Fibroblast of lung (primary cell): ENCODE measurements around the gene MAP7D2. TPM values are rescaled to one million over a fixed set of nuclear protein-coding genes. Genes with fewer than 3 reads are reported as not detected.
"Not testable (repeated sequence)": the region's sequence is repeated elsewhere in the genome, so short reads cannot be mapped to it uniquely, and the experiment has no call there.

Experiments
- DNase-seq, 2 donors: peaks; one replicate each; pipeline versions ENCODE4 v3.0.0 to v3.0.0-alpha.2; 2010; ENCODE audit warnings: low read depth in 2 of 2
- H2AFZ ChIP-seq: 2 replicates; pipeline ENCODE4 v1.5.1; 2012; ENCODE audit warnings: low read length, control low read depth, inconsistent platforms
- H3K27ac ChIP-seq: 2 replicates; pipeline ENCODE4 v1.5.1; 2011; ENCODE audit warnings: low read length, control low read depth; ENCODE audit not compliant: insufficient read depth
- H3K27me3 ChIP-seq: 2 replicates; pipeline ENCODE4 v1.5.1; 2011; ENCODE audit warnings: mild to moderate bottlenecking, low read length; ENCODE audit not compliant: control insufficient read depth, insufficient read depth
- H3K36me3 ChIP-seq: 2 replicates; pipeline ENCODE4 v1.5.1; 2011; ENCODE audit warnings: low read length; ENCODE audit not compliant: control insufficient read depth, insufficient read depth
- H3K4me1 ChIP-seq: 2 replicates; pipeline ENCODE4 v1.5.1; 2011; ENCODE audit warnings: low read length; ENCODE audit not compliant: control insufficient read depth, insufficient read depth; ENCODE audit errors: extremely low read depth
- H3K4me2 ChIP-seq: 2 replicates; pipeline ENCODE4 v1.5.1; 2011; ENCODE audit warnings: low read length, control low read depth; ENCODE audit not compliant: insufficient read depth; ENCODE audit errors: extremely low read depth
- H3K4me3 ChIP-seq, 4 experiments: fragments of 200-600 bp in 1 of 4; sonication (generic) in 1 of 4; replicated peaks in 1 of 4; 2 replicates each; pipeline ENCODE4 v1.5.1; 2011 to 2016; ENCODE audit warnings: low read length in 4 of 4, low read depth in 3 of 4, mild to moderate bottlenecking in 3 of 4, control low read depth in 2 of 4, inconsistent platforms in 1 of 4, mixed read lengths in 1 of 4; ENCODE audit not compliant: insufficient read depth in 1 of 4; ENCODE audit errors: control extremely low read depth in 1 of 4
- H3K79me2 ChIP-seq: 2 replicates; pipeline ENCODE4 v1.5.1; 2012; ENCODE audit warnings: mild to moderate bottlenecking, low read length, inconsistent platforms; ENCODE audit not compliant: control insufficient read depth, insufficient read depth
- H3K9ac ChIP-seq: 2 replicates; pipeline ENCODE4 v1.5.1; 2011; ENCODE audit warnings: mild to moderate bottlenecking, low read length, control low read depth; ENCODE audit not compliant: insufficient read depth
- H3K9me3 ChIP-seq: 2 replicates; pipeline ENCODE4 v1.5.1; 2012; ENCODE audit warnings: low read depth, low read length; ENCODE audit not compliant: control insufficient read depth, insufficient read depth
- H4K20me1 ChIP-seq: 2 replicates; pipeline ENCODE4 v1.5.1; 2011; ENCODE audit warnings: low read length; ENCODE audit not compliant: control insufficient read depth, insufficient read depth; ENCODE audit errors: extremely low read depth
- EZH2 ChIP-seq: IDR thresholded peaks from 2 replicates; pipeline ENCODE4 v1.5.1; 2012; ENCODE audit warnings: low read length, control low read depth, mild to moderate bottlenecking; ENCODE audit errors: missing control alignments
- polyA minus RNA-seq: library from RNA; depleted of rRNA, polyadenylated mRNA; stranded (reverse); fragments of >200 nt; gene quantifications from 2 replicates; pipeline ENCODE4 v1.2.3, GENCODE V29; 2011; ENCODE audit warnings: low replicate concordance
- polyA plus RNA-seq, 2 donors: library from polyadenylated mRNA; depleted of rRNA in 1 of 2; stranded (reverse) in 1 of 2; unstranded in 1 of 2; fragments of >200 nt; gene quantifications; 2 replicates each; pipeline ENCODE4 v1.2.1, GENCODE V29; 2011 to 2012; ENCODE audit warnings: missing spikeins in 1 of 2
- total RNA-seq: library from RNA; depleted of rRNA; stranded (reverse); fragments of >200 nt; gene quantifications from 2 replicates; pipeline ENCODE4 v1.2.1, GENCODE V29; 2014
- TF ChIP-seq, protein P1 (sequence below), 2 donors: IDR thresholded peaks in 1 of 2; conservative IDR thresholded peaks in 1 of 2; 1 replicate in 1 of 2; 2 replicates in 1 of 2; pipeline ENCODE4 v1.5.1; 2011 to 2012; ENCODE audit warnings: low read length in 2 of 2, control low read depth in 1 of 2, inconsistent platforms in 1 of 2, low read depth in 1 of 2, mild to moderate bottlenecking in 1 of 2

MAP7D2 gene
- total RNA-seq = under 0.01 TPM in 2 replicates
- polyA plus RNA-seq = 0.20 and 0.26 TPM in 2 replicates
- polyA plus RNA-seq (2012) = 0.16 and 0.70 TPM in 2 replicates
- polyA minus RNA-seq = not detected in 2 replicates

DNA sequence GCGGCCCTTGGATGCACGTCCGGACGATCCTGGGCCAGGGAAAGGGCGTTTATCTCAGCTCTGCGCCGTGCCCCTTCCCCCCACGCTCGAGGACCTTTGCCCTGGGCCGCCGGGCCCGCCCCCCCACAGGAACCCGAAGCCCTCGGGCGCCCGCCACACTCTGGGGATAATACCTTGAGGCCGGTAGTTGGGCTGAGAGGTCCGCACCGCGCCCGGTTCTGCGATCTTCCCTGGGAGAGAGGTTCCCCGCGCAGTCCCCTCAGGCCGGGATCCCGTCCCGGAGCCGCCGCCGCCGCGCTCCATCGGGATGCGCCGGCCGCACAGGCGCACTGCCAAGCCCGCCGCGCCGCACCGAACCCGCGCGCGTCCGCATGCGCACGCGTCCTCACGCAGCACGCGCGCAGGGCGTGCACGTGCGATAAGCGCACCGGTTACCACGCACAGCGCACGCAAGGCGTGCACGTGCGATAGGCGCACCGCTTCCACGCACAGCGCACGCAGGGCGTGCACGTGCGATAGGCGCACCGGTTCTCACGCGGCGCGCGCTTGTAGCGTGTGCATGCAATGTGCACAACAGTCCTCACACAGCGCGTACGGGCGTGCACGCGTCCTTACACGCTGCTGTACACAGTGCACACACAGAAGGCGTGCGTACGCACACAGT is at the start of gene MAP7D2:
MAP7D2 (minus strand) TSS at position 331 of the 664 bp plus-strand sequence; CDS start at position 303, 28 bp downstream.
- no peak within 1 kb of the TSS for H2AFZ ChIP-seq
- H4K20me1 ChIP-seq = no peaks in the 10 kb centered on the region

DNA sequence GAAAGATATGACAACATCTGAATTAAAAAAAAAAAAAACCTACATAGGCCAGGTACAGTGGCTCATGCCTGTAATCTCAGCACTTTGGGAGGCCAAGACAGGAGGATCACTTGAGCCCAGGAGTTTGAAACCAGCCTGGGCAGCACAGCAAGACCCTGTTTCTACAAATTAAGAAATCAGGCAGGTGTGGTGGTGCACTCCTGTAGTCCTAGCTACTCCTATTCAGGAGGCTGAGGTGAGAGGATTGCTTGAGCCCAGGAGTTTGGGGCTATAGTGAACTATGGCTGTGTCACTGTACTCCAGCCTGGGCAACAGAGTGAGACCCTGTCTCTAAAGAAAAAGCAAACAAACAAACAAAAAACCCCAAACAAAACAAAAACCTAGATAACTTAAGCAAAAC is 45.8 kb upstream of the MAP7D2 start:
- not testable (repeated sequence) for H3K9me3 ChIP-seq, H3K27me3 ChIP-seq, H4K20me1 ChIP-seq, H3K4me3 ChIP-seq, H3K36me3 ChIP-seq, DNase-seq, H3K9ac ChIP-seq, H3K27ac ChIP-seq, H2AFZ ChIP-seq, H3K4me2 ChIP-seq, H3K79me2 ChIP-seq, H3K4me1 ChIP-seq

More for the DNA sequence above, at the start of gene MAP7D2:
- no peaks in the 10 kb centered on the region for H3K4me1 ChIP-seq
- H3K4me2 ChIP-seq = peak within 1 kb of the TSS; percentile 35
- no peak within 1 kb of the TSS for H3K9ac ChIP-seq
- H3K9me3 ChIP-seq = no peaks in the 10 kb centered on the region
- no peaks in the 10 kb centered on the region for H3K36me3 ChIP-seq
- H3K4me3 ChIP-seq = peak within 1 kb of the TSS in 1 of 4 experiments; percentile 30
- no peak for DNase-seq
- no peaks in the 10 kb centered on the region for H3K79me2 ChIP-seq
- peaks cover 4% of the 10 kb centered on the region for H3K27me3 ChIP-seq
- H3K27ac ChIP-seq = no peak within 1 kb of the TSS
- TF ChIP-seq, protein P1, sequence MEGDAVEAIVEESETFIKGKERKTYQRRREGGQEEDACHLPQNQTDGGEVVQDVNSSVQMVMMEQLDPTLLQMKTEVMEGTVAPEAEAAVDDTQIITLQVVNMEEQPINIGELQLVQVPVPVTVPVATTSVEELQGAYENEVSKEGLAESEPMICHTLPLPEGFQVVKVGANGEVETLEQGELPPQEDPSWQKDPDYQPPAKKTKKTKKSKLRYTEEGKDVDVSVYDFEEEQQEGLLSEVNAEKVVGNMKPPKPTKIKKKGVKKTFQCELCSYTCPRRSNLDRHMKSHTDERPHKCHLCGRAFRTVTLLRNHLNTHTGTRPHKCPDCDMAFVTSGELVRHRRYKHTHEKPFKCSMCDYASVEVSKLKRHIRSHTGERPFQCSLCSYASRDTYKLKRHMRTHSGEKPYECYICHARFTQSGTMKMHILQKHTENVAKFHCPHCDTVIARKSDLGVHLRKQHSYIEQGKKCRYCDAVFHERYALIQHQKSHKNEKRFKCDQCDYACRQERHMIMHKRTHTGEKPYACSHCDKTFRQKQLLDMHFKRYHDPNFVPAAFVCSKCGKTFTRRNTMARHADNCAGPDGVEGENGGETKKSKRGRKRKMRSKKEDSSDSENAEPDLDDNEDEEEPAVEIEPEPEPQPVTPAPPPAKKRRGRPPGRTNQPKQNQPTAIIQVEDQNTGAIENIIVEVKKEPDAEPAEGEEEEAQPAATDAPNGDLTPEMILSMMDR (conservative IDR thresholded peaks at IDR 0.05 in 1 of 2, IDR thresholded peaks at IDR 0.05 in 1 of 2; ENCODE audit: low read depth in 1 of 2, low read length in 2 of 2) = no peak
- TF ChIP-seq EZH2 = no peak

DNA sequence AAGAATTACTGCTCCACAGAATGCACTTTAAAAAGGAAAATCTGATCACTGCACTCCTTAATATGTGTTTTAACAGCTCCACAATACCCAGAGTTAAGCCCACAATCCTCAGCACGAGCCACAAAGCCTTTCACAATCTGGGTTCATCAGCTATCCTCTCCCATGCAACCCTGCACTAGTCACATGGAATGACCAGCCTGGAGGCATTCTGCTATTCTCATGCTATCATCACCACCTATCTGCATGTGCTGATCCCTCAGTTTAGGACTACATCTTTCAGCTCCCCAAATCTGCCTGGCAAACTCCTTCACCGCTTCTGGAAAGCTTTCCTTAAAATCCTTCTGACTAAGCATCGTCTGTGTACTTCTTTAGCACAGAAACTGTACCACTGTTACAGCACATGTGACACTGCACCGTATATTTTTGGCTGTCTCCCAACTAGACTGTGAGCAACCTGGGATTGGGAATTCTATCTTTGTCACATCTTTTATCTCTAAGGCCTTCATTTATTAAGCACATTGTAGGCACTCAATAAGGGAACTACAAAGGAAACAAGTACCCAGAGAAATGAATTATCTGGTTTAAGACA is 43.2 kb upstream of the MAP7D2 start:
- H4K20me1 ChIP-seq = no peaks in the 10 kb centered on the region
- H2AFZ ChIP-seq = no peak overlapping the region
- H3K79me2 ChIP-seq = no peaks in the 10 kb centered on the region
- DNase-seq = no peak
- no peaks in the 10 kb centered on the region for H3K4me1 ChIP-seq
- no peak overlapping the region for H3K4me3 ChIP-seq
- H3K4me2 ChIP-seq = no peak overlapping the region
- TF ChIP-seq EZH2 = no peak
- TF ChIP-seq, protein P1 (conservative IDR thresholded peaks at IDR 0.05 in 1 of 2, IDR thresholded peaks at IDR 0.05 in 1 of 2; ENCODE audit: low read depth in 1 of 2, low read length in 2 of 2) = no peak
- no peak overlapping the region for H3K27ac ChIP-seq
- H3K36me3 ChIP-seq = no peaks in the 10 kb centered on the region
- no peaks in the 10 kb centered on the region for H3K9me3 ChIP-seq
- H3K9ac ChIP-seq = no peak overlapping the region
- H3K27me3 ChIP-seq = no peaks in the 10 kb centered on the region
